ENCODE data around the gene PPT2.

DNA sequence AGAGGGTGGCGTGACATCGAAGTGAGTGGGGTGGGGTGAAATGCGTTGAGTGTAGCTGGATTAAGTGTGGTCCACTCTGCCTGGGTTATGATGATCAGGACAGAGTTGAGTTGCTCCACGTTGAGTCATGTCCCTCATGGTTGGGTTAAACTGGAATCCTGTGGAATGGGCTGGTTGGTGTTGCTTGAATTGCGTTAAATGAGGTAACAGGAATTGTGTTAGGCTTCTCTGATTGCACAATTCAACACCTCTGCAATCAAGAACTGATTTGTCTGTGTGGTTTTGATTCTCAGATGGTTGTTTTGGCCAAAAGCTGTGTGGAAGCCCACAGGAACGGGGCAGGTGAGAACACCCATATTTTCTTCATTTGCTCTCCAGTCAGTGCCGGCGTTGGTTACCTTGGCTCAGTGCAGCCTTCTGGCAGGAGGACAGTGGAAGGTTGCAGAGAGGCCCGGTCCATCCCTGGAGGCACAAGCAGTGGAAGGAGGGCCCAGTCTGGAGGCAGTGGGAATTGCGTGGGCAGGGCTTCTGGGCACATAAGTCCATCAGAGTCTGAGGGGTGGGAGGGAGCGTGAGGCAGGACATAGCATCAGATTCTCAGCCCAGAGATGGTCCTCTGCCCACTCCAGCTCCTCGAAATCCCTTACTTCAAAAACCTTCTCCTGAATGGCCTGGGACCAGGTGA is 58.3 kb downstream of the PPT2 start:
- no peak for TF ChIP-seq EZH2 (IDR thresholded peaks at IDR 0.05; ENCODE audit: low read depth)
- TF ChIP-seq, protein P1, sequence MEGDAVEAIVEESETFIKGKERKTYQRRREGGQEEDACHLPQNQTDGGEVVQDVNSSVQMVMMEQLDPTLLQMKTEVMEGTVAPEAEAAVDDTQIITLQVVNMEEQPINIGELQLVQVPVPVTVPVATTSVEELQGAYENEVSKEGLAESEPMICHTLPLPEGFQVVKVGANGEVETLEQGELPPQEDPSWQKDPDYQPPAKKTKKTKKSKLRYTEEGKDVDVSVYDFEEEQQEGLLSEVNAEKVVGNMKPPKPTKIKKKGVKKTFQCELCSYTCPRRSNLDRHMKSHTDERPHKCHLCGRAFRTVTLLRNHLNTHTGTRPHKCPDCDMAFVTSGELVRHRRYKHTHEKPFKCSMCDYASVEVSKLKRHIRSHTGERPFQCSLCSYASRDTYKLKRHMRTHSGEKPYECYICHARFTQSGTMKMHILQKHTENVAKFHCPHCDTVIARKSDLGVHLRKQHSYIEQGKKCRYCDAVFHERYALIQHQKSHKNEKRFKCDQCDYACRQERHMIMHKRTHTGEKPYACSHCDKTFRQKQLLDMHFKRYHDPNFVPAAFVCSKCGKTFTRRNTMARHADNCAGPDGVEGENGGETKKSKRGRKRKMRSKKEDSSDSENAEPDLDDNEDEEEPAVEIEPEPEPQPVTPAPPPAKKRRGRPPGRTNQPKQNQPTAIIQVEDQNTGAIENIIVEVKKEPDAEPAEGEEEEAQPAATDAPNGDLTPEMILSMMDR (conservative IDR thresholded peaks at IDR 0.05) = no peak

Data from PC-9 (cell line).